ENCODE results near the gene CD38. TPM values are rescaled to one million over a fixed set of nuclear protein-coding genes. Genes with fewer than 3 reads are reported as not detected.
"Not testable (repeated sequence)": the region's sequence is repeated elsewhere in the genome, so short reads cannot be mapped to it uniquely, and the experiment has no call there.

The CD38 gene
- total and polyA plus RNA-seq, 12 donors, result 1.7 to 18.4 (median 11.2) TPM

- WGBS, 4 donors, result 90 to 93% (median 92%) methylated on average over 4 of the region's 4 CpGs
- no peaks in the 10 kb centered on the region for H3K9me3 ChIP-seq (replicated peaks in 1 of 3)
- no peaks in the 10 kb centered on the region for H3K27me3 ChIP-seq
- no peak for TF ChIP-seq POLR2A (IDR thresholded peaks at IDR 0.05)
- no peak for TF ChIP-seq CTCF (IDR thresholded peaks at IDR 0.05)
- DNase-seq, result no peak
- H3K36me3 ChIP-seq (replicated peaks in 1 of 2), result no peaks in the 10 kb centered on the region
- no peaks in the 10 kb centered on the region for H3K4me1 ChIP-seq (replicated peaks in 1 of 2)
- intact Hi-C loops (cut with DNase I), result no loop called here
- H3K27ac ChIP-seq, result no peak overlapping the region
- H3K4me3 ChIP-seq, result no peak overlapping the region
Measured at GRCh38 chr4:15758294-15758693, 19.8 kb upstream of the CD38 start.

- H3K27me3 ChIP-seq; H3K9me3 ChIP-seq (replicated peaks in 1 of 3); H3K36me3 ChIP-seq (replicated peaks in 1 of 2); DNase-seq; H3K4me3 ChIP-seq; H3K27ac ChIP-seq; intact Hi-C loops (cut with DNase I); H3K4me1 ChIP-seq (replicated peaks in 1 of 2): not testable (repeated sequence)
Measured at GRCh38 chr4:15762460-15762859, 15.7 kb upstream of the CD38 start.

GRCh38 chr4:15765391-15765790 lies 12.7 kb upstream of the CD38 start:
- Histone ChIP-seq H3K4me1 (replicated peaks in 1 of 2) (no peaks in the 10 kb centered on the region), H3K36me3 (replicated peaks in 1 of 2) (no peaks in the 10 kb centered on the region), H3K27ac (no peak overlapping the region), H3K4me3 (no peak overlapping the region), H3K27me3 (no peaks in the 10 kb centered on the region), H3K9me3 (replicated peaks in 1 of 3) (no peaks in the 10 kb centered on the region)
- intact Hi-C loops (cut with DNase I), result no loop called here
- WGBS, 4 donors, result 62 to 73% (median 66%) methylated on average over 6 of the region's 6 CpGs
- TF ChIP-seq POLR2A (IDR thresholded peaks at IDR 0.05), result no peak
- no peak for TF ChIP-seq CTCF (IDR thresholded peaks at IDR 0.05)
- DNase-seq, result no peak

- 47 to 59% (median 54%) methylated on average over 6 of the region's 6 CpGs for WGBS, 4 donors
- intact Hi-C loops (cut with DNase I), result no loop called here
- no peak overlapping the region for H3K27ac ChIP-seq
Measured at GRCh38 chr4:15765910-15766697, 12.0 kb upstream of the CD38 start.

More at GRCh38 chr4:15765910-15766697, 12.0 kb upstream of the CD38 start:
- Histone ChIP-seq H3K27me3 (no peaks in the 10 kb centered on the region), H3K4me1 (replicated peaks in 1 of 2) (no peaks in the 10 kb centered on the region), H3K36me3 (replicated peaks in 1 of 2) (no peaks in the 10 kb centered on the region), H3K9me3 (replicated peaks in 1 of 3) (no peaks in the 10 kb centered on the region), H3K4me3 (no peak overlapping the region)
- no peak for DNase-seq
- TF ChIP-seq CTCF (IDR thresholded peaks at IDR 0.05) (no peak), POLR2A (IDR thresholded peaks at IDR 0.05) (no peak)

Data from adrenal gland (tissue), 12 donors.